ENCODE data around the gene IGFL4. TPM values are rescaled to one million over a fixed set of nuclear protein-coding genes. Genes with fewer than 3 reads are reported as not detected.
A peak's percentile ranks its signal among the peaks of the same experiment; 100 is the strongest.

The IGFL4 gene
- polyA plus RNA-seq, 10 donors, result 1.3 to 10.2 (median 4.6) TPM

- no peak for DNase-seq
These were observed 24.8 kb upstream of the IGFL4 start for GRCh38 chr19:46065486-46066071.

DNA sequence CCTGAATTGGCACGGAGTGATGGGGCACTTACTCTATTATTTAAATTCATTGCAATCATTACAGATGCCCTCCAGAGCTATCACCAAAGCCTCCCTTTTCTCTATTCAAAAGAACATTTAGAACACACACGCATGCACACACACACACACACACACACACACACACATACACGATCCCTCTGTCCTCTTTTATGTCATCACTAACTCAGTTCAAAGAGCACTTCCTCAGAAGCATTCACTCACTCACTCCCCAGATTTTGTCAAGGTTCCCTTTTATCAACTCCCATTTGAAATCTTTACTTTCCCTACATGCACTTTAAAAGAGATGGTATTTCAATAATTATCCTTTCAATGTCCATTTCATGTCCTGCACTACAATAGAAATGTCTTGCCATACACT is 22.4 kb upstream of the IGFL4 start:
- no peak for DNase-seq

DNA sequence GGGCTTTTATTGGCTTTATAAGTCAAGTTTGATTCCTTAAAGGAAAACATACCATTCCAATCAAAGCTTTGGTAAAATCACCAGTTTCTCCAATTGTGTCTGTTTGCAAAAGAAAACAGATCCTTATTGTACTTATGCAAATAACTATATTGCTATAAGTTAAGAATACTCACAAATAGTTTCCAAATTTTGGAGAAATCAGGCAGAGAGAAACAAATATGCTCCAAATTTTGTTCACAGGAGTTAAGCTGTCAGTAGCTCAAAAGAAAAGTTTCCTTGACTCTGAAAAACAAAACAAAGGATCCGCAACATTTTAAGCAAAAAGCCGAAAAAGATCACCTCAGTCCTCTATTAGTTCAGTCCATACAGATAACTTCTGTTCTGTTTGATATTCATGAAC is 19.2 kb upstream of the IGFL4 start:
- DNase-seq, result no peak

- DNase-seq, result no peak
These were observed 18.0 kb upstream of the IGFL4 start for GRCh38 chr19:46058778-46059177.

- no peak for DNase-seq
These were observed 15.7 kb upstream of the IGFL4 start for GRCh38 chr19:46056536-46056935.

DNA sequence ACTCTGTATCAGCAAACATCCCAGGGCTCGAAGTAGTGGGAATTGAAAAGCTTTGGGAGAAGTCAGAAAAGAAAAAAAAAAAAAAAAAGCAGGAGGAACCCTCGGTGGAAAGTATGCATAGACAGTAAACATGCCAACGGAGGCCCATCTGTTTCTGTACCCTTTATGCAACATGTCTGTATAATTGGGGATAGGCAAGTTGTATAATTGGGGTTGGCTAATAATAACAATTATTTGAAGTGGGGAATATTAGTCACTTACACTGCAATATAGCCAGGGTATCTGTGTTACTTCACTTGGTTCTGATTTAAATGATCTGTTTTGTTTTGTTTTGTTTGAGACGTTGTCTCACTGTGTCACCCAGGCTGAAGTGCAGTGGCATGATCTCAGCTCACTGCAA is 12.1 kb upstream of the IGFL4 start:
- no peak for DNase-seq

GRCh38 chr19:46049597-46049996 is 8.8 kb upstream of the IGFL4 start:
- DNase-seq, result no peak

DNA sequence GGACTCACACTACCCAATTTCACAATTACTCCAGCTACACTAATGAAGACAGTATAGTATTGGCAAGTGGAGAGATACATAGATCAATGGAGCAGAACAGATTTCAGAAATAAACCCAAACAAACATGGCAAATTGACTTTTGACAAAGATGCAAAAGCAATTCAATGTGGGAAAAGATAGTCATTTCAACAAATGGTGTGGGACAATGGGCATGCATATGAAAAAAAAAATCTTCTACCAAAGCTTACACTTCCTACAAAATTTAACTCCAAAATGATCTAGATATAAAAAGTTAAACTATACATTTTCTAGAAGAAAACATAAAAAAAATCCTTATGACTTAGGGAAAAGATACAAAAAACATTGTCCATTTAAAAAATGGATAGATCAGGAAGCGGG is 2.7 kb upstream of the IGFL4 start:
- DNase-seq, result no peak

- no peak for DNase-seq
These were observed 1.6 kb upstream of the IGFL4 start for GRCh38 chr19:46042252-46042883.

- DNase-seq, result no peak
These were observed 677 bp downstream of the IGFL4 start for GRCh38 chr19:46040125-46040524.

DNA sequence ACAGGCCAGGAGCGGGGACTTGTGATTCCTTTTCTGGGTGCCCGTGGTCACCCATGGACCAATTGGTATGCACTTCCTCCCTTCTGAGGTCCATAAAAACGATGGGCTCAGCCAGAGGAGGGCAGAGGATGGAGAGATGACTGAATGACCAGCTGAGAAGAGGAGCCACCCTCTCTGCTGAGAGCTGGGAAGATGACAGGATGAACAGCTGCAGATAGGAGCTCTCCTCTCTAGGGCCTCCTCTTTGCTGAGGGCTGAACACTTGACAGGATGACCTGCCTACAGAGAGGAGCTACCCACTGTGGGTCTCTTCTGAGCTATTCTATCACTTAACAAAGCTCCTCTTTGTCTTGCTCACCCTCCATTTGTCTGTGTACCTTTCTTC is 4.1 kb downstream of the IGFL4 start:
- DNase-seq, result peak in 1 of 3 donors; percentile 35

GRCh38 chr19:46035986-46036743 is 4.6 kb downstream of the IGFL4 start:
- DNase-seq, result no peak

GRCh38 chr19:46035546-46035945 is 5.3 kb downstream of the IGFL4 start:
- no peak for DNase-seq

DNA sequence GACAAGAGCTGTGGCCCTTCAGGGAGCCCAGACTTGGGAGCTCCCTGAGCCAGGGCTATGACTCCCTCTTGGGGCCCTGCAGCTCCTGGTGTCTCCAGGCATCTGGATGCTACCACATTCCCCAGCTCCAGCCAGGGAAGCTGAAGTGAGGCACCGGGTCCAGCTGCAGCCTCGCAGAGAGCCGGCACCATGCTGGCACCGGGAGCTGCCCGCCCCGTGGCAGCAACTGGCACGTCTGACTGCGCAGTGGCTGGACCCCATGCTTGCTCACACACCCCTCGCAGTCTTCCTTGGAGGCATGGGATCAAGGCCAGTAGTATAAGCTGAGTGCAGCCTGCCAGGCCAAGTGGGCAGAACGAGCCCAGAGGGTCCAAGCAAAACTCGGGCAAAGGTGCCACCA is 7.4 kb downstream of the IGFL4 start:
- no peak for DNase-seq

DNA sequence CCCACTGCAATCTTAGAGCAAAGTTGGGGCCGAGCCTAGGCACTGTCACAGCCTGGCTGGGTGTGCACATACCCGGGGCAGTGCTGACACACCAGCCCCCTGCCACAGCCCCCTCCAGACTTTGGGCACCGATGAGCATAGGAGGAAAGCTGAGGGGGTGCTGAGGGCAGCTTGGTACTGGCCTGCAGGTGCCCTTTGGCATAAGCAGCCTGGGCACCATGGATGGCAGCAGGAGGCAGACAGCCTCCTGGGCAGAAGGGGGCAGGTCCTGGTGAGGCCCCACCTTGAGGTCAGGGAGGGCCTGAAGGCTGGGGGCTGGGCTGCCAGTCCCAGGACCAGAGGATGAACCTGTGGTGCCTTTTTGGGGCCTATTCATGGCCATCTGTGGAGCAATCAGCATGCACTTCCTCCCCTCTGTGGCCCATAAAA is 8.2 kb downstream of the IGFL4 start:
- no peak for DNase-seq

DNA sequence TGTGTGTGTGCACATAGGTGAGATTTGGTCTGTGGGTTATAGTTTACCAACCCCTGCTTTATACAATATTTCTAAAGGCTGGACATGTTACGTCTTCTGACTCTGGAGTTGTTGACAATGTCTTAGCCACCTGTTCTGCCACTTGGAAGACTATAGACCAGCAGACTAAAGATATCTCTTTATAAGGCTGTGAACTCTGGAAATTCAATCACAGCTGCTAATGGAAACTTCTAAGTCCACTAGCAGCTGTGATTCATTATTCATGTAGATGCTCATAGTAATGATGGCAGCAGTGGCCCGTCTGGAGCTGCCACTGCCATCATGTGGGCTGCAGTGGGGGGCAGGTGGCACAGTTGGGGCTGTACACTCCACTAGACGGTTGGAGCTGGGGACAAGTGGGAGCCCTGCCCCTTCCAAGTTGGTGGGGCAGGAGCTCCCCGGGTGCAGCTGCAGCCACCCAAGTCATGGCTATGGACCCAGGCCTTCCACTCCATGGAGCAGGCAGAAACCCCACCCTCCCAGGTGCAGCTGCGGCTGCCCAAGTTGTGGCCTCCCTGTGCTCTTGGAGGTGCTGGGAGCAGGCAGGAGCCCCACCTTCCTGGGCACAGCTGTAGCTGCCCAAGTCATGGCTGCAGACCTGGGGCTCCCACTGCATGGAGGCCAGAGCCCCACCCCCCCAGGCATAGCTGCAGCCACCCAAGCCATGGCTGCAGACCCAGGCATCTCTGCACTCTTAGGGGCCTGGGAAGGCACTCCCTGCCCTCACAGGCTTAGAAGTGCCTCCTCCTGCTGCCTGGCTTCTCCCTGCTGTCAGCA is 8.8 kb downstream of the IGFL4 start:
- peak; percentile 55 to 64 (median 58) for DNase-seq

- DNase-seq, result no peak
These were observed 9.8 kb downstream of the IGFL4 start for GRCh38 chr19:46030812-46031550.

DNA sequence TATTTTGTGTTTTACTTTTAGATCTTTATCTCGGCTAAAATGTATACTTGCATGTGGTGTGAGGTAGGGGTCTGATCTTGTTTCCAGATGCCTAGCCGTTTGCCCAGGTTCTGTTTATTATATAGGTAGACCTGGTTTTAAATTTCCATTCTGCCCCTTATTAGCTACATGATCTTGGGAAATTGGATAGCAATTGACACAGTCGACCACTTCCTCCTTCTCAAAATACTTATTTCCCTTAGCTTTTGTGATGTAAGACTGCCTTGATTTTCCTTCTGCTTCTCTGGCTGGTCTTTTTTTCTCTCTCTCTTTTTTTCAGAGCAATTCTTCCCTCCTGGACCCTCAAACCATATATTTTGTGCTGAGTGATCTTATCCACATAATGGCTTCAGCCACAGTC is 15.0 kb downstream of the IGFL4 start:
- DNase-seq, result no peak

DNA sequence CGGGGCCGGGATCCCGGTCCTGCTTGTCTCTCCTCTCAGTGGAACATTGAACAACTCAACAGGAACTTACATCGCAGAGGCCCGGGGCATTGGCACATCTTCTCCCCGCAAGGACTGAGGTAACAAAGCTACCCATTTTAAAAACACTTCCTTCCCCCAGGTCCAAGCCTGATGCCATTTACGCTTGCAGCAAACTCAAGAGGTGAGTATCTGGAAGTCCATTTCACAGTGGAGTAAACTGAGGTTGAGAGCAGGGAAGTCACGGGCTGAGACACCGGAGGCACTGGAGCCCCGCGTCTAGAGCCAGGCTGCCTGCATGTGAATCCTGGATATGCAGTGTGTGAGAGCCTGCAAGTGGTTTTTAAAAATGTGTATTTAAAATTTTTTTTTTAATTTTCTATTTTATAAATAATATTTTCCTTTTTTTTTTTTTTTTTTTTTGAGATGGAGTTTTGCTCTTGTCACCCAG is 17.5 kb downstream of the IGFL4 start:
- DNase-seq, result no peak

DNA sequence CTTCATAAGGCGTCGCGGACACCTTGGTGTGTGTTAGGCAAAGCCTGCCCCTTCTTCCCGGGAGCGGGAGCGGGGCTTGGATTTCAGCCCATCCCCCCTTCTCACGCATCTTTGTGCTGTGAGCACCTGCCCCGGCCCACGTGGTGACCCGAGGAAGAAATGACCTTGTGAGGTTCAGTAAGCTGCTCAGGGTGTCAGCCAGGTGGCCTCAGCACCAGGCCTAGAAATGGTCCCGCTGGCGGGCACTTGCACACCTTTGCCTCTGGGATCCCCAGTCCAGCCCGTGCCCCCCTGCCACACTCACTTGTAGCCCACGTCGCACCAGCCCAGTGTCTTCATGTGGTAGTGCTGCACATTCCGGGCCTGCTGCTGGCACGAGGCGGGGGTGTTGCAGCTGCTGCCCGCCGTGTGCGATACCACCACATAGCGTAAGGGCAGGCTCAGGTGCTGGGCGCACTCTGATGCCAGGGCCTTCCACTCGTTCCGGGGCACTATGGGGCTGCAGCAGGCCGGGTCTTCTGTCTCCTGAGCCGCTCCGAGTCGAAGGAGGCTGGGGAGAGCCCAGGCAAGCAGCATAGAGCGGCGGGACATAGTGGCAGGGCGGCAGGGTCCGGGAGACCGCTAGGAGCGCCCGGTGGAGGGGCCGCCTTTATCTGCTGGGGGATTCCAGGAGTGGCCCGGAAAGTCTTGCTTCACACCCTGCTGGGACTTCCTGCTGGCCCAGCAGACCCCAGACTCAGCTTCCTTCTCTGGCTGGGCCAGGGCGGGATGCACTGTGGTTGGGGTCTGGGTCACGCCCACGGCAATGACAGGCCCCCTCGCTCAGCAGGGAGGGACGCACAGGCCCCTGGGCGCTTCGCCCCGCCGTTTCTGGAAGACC is 18.1 kb downstream of the IGFL4 start, which contains the start of gene PGLYRP1:
Gene PGLYRP1 (minus strand): TSS at position 623 of the 880 bp plus-strand sequence. CDS start 32 bp downstream, at position 591.
- no peak for DNase-seq

Data from muscle of back (tissue), 11 donors.